ENCODE results near the gene SLC7A5. TPM values are rescaled to one million over a fixed set of nuclear protein-coding genes. Genes with fewer than 3 reads are reported as not detected.
A peak's percentile ranks its signal among the peaks of the same experiment; 100 is the strongest.

The SLC7A5 gene
- total RNA-seq, 1 donor from 2014 or later, result 205 TPM

DNA sequence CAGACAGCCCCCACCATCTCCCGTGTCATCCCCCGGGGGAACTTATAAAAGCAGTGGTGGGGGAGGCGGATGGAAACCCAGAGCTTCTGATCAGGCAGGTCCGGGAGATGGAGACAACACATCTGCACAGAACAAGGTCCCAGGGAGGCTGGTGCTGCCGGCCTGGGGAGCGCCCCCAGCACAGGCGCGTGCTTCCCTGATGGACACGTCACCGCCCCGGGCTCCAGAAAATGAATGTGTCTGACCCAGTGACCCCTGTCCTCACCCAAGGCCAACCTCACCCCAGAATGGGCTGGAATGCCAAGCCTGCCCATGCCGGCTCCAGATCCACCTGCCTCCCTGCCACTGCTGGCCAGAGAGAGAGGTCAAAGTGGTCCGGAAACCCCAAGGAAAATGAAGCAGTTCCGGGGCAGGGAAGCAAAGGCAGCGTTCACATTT lies 12.5 kb downstream of the SLC7A5 start:
- peaks cover 16% of the 10 kb centered on the region for H3K27me3 Mint-ChIP-seq (ENCODE audit: unreplicated experiment)
- TF ChIP-seq CTCF (IDR thresholded peaks at IDR 0.05; ENCODE audit: partially characterized antibody, unreplicated experiment), result no peak

DNA sequence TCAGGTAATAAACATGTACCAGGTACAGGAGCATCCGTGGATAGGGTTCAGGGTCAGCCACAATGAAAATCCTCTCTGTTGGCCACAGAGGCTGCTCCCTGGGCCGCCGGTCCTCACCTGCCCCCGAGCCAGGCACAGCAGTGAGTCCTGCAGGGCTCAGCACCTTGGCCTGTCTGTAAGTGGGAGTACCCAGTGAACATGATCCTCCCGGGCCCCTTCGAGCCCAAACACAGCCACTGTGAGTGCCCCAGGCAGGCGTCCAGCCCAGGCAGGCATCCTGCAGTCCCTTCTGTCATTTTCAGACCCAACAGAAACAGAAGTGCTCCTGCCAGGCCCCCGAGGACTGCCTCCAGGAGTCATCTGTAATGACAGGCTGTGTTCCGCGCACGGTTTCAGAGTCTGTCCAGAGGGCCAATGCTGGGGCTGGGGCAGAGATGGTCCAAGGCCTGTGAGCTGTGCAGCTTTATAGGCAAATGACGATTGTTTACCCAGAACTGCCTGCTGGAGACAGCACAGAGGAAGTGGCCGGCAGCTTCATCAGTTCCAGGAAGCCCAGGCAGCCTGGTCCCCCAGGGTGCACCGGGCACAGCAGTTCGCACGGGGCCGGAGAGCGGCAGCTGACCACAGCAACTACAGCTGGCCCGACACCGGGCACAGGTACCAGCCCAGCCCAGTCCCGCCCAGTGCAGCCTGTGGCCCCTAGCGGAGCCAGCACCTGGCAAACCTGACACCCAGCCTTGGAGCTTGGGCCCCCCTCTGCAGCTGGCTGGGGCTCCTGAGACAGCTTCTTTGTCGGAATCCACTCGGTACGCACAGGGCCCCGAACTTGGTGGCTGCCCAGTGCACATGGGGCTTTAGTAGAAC lies 13.2 kb downstream of the SLC7A5 start:
- H3K4me1 Mint-ChIP-seq (ENCODE audit: low read depth, unreplicated experiment), result peaks cover 41% of the 10 kb centered on the region
- H3K27ac Mint-ChIP-seq (ENCODE audit: unreplicated experiment), result peak overlapping the region; percentile 93
- H3K4me3 Mint-ChIP-seq (ENCODE audit: unreplicated experiment), result peak overlapping the region; percentile 75
- peaks cover 10% of the 10 kb centered on the region for H3K9me3 Mint-ChIP-seq (ENCODE audit: unreplicated experiment)
- TF ChIP-seq CTCF (IDR thresholded peaks at IDR 0.05; ENCODE audit: partially characterized antibody, unreplicated experiment), result no peak
- no peaks in the 10 kb centered on the region for H3K36me3 Mint-ChIP-seq (ENCODE audit: unreplicated experiment)
- DNase-seq, result peak; percentile 69
- H3K27me3 Mint-ChIP-seq (ENCODE audit: unreplicated experiment), result peaks cover 16% of the 10 kb centered on the region

More for the DNA sequence above, 12.5 kb downstream of the SLC7A5 start:
- Mint-ChIP-seq H3K9me3 (ENCODE audit: unreplicated experiment) (peaks cover 10% of the 10 kb centered on the region), H3K4me1 (ENCODE audit: low read depth, unreplicated experiment) (peaks cover 41% of the 10 kb centered on the region), H3K27ac (ENCODE audit: unreplicated experiment) (peak overlapping the region; percentile 93), H3K4me3 (ENCODE audit: unreplicated experiment) (peak overlapping the region; percentile 75), H3K36me3 (ENCODE audit: unreplicated experiment) (no peaks in the 10 kb centered on the region)
- DNase-seq, result no peak

DNA sequence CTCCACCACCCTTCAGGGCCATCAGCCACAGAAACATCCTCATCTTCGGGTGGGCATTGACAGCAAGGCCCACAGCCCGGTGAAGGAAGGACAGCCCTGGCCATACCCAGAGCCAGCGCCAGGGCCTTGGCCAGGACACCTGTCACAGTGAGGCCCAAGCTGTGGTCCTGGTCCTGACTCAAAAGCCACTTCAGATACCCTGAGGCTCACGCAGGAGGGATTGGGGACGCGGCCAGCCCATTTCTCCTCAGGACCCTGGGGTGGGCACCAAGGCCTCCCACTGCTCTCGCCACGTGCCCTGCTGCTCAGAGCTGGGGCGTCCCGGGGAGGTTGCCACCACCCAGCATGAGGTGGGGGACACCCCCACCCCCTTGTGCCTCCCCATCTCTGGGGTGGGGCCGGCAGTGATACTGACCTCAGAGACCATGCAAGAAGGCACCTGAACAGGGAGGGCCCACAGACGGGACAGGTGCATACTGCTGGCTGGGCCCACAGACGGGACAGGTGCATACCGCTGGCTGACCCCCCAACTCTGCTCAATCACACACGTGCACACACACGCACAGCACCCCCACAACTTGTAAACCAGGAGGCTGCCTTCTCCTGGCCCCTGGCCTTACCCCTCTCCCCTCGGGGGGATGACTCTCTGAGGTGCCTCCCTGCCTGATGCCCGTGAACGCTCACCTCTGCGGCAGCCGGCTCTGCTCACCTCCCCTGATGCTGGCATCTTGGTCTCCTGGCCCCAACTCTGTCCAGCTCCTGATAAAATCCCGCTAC lies 14.2 kb downstream of the SLC7A5 start:
- peaks cover 43% of the 10 kb centered on the region for H3K4me1 Mint-ChIP-seq (ENCODE audit: low read depth, unreplicated experiment)
- TF ChIP-seq CTCF (IDR thresholded peaks at IDR 0.05; ENCODE audit: partially characterized antibody, unreplicated experiment), result no peak
- peak overlapping the region; percentile 46 for H3K4me3 Mint-ChIP-seq (ENCODE audit: unreplicated experiment)
- no peaks in the 10 kb centered on the region for H3K36me3 Mint-ChIP-seq (ENCODE audit: unreplicated experiment)
- H3K27me3 Mint-ChIP-seq (ENCODE audit: unreplicated experiment), result peaks cover 17% of the 10 kb centered on the region
- H3K9me3 Mint-ChIP-seq (ENCODE audit: unreplicated experiment), result peaks cover 8% of the 10 kb centered on the region
- H3K27ac Mint-ChIP-seq (ENCODE audit: unreplicated experiment), result peak overlapping the region; percentile 91
- DNase-seq, result no peak

DNA sequence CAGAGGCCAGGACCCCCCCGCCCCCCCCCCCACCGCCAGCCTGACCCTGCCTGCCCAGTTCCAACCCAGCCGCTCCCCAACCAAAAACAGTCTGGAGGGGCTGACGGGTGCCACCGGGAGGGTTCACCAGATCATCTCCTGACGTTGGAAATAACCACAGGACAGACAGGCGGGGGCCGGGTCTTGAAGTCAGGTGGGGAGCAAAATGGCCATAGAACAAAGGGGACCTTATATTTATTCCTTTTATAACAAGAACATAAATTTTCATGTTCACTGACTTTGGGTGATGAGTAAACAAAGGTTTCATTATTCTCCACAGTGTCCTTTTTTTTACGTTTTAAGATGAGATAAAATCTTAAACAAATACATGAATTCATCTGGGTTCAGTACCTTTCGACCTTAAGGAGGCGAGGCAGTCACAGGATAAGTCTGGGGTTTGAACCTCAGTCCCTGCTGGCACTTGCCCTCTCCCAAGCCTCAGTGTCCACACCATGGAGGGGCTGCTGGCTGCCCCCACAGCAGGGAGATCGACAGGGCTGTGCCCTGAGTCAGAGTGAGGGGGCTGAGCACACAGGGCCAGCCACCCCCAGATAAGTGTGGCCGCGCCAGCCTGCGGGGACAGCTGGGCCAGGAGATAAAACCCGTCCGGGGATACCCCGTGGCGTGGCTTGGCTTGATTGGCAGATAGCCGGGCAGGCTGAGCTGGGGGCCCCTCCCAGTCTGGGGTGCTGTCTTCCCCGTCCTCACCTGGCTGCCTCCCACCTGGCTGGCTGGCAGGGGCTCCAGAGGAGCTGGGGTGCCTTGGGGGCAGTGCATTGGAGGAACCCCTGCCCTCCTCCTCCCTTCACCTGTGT lies 15.0 kb downstream of the SLC7A5 start:
- Mint-ChIP-seq H3K4me3 (ENCODE audit: unreplicated experiment) (peak overlapping the region; percentile 69), H3K36me3 (ENCODE audit: unreplicated experiment) (no peaks in the 10 kb centered on the region), H3K9me3 (ENCODE audit: unreplicated experiment) (peaks cover 8% of the 10 kb centered on the region), H3K27me3 (ENCODE audit: unreplicated experiment) (peaks cover 17% of the 10 kb centered on the region), H3K4me1 (ENCODE audit: low read depth, unreplicated experiment) (peaks cover 41% of the 10 kb centered on the region), H3K27ac (ENCODE audit: unreplicated experiment) (peak overlapping the region; percentile 70)
- DNase-seq, result no peak
- TF ChIP-seq CTCF (IDR thresholded peaks at IDR 0.05; ENCODE audit: partially characterized antibody, unreplicated experiment), result no peak
